B cell (primary cell): ENCODE measurements around the gene CPD. TPM values are rescaled to one million over a fixed set of nuclear protein-coding genes. Genes with fewer than 3 reads are reported as not detected.

ENCODE experiments used
- ATAC-seq: fragments of 200-7000 bp; cut with Tn5 transposase; one replicate; pipeline ENCODE4 v1.10.0; 2021; ENCODE audit warnings: low read depth, mild to moderate bottlenecking, moderate number of reproducible peaks, moderate library complexity
- CTCF ChIA-PET: fragments of 350-600 bp; sonication (Branson Sonifier 250); formaldehyde crosslinking; loops from one replicate; lab custom pipeline; 2021; ENCODE audit warnings: antibody characterized with exemption, inconsistent platforms; lab: Charles Lee
- POLR2A ChIA-PET: fragments of 350-600 bp; sonication (Branson Sonifier 250); formaldehyde crosslinking; loops from one replicate; lab custom pipeline; 2021; ENCODE audit warnings: antibody characterized with exemption; lab: Charles Lee
- DNase-seq: peaks from one replicate; pipeline ENCODE4 v3.0.0; 2013
- H2AFZ ChIP-seq: 2 replicates; pipeline ENCODE4 v1.6.1; 2012; ENCODE audit warnings: mild to moderate bottlenecking, low read depth, low read length; ENCODE audit not compliant: insufficient read depth, poor library complexity, severe bottlenecking
- H3K27ac ChIP-seq, 2 donors: 1 replicate in 1 of 2; 2 replicates in 1 of 2; pipeline ENCODE4 v1.5.1; 2012 to 2013; ENCODE audit warnings: low read length in 2 of 2, mild to moderate bottlenecking in 2 of 2, moderate library complexity in 1 of 2
- H3K27me3 ChIP-seq, 4 experiments: fragments of 200-600 bp in 1 of 4; sonication (generic) in 1 of 4; replicated peaks in 1 of 4; 1 replicate in 2 of 4; 2 replicates in 2 of 4; pipeline versions ENCODE4 v1.6.1 to v1.7.0; 2013 to 2016; ENCODE audit warnings: low read length in 3 of 4, mild to moderate bottlenecking in 2 of 4, mixed read lengths in 1 of 4, moderate library complexity in 1 of 4; ENCODE audit not compliant: insufficient read depth in 4 of 4, control insufficient read depth in 3 of 4; ENCODE audit errors: control extremely low read depth in 1 of 4
- H3K36me3 ChIP-seq, 2 experiments: replicated peaks in 1 of 2; 1 replicate in 1 of 2; 2 replicates in 1 of 2; pipeline versions ENCODE4 v1.6.1 to v1.7.1; 2013; ENCODE audit warnings: low read length in 1 of 2; ENCODE audit not compliant: insufficient read depth in 2 of 2, control insufficient read depth in 1 of 2; ENCODE audit errors: control extremely low read depth in 1 of 2, extremely low read depth in 1 of 2
- H3K4me1 ChIP-seq, 2 donors: fragments of 200-600 bp in 1 of 2; sonication (generic) in 1 of 2; 1 replicate in 1 of 2; 2 replicates in 1 of 2; pipeline versions ENCODE4 v1.5.1 to v1.6.1; 2013 to 2017; ENCODE audit warnings: low read length in 2 of 2; ENCODE audit not compliant: control insufficient read depth in 2 of 2, insufficient read depth in 2 of 2
- H3K4me2 ChIP-seq: replicated peaks from 2 replicates; pipeline ENCODE3; 2012; ENCODE audit warnings: mild to moderate bottlenecking, low read depth, low read length; ENCODE audit not compliant: poor library complexity, severe bottlenecking
- H3K4me3 ChIP-seq, 5 experiments: fragments of 200-600 bp in 1 of 5; sonication (generic) in 1 of 5; 1 replicate in 3 of 5; 2 replicates in 2 of 5; pipeline versions ENCODE4 v1.5.1 to v1.7.0; 2011 to 2016; ENCODE audit warnings: low read length in 4 of 5, mild to moderate bottlenecking in 4 of 5, low read depth in 2 of 5, control low read depth in 1 of 5, moderate library complexity in 1 of 5; ENCODE audit not compliant: insufficient read depth in 1 of 5; ENCODE audit errors: control extremely low read depth in 1 of 5, extremely low read depth in 1 of 5
- H3K79me2 ChIP-seq: fragments of 200-600 bp; sonication (generic); one replicate; pipeline ENCODE4 v1.6.0; 2016; ENCODE audit warnings: low read length; ENCODE audit not compliant: control insufficient read depth, insufficient read depth
- H3K9ac ChIP-seq: fragments of 200-600 bp; sonication (generic); 2 replicates; pipeline ENCODE4 v1.6.1; 2017; ENCODE audit warnings: mild to moderate bottlenecking, low read length, moderate library complexity
- H3K9me3 ChIP-seq, 3 donors: one replicate each; pipeline versions ENCODE4 v1.6.1 to v1.7.1; 2013; ENCODE audit warnings: low read length in 2 of 3; ENCODE audit not compliant: control insufficient read depth in 2 of 3, insufficient read depth in 1 of 3; ENCODE audit errors: control extremely low read depth in 1 of 3
- H4K20me1 ChIP-seq: 2 replicates; pipeline ENCODE4 v1.6.0; 2012; ENCODE audit warnings: mild to moderate bottlenecking, low read length; ENCODE audit not compliant: insufficient read depth, control insufficient read depth, poor library complexity, severe bottlenecking
- H3K27ac Mint-ChIP-seq: one replicate; pipeline ENCODE4 v1.8.0; 2021; ENCODE audit warnings: mixed read lengths
- H3K27me3 Mint-ChIP-seq: one replicate; pipeline ENCODE4 v1.8.0; 2021; ENCODE audit warnings: mixed read lengths
- H3K4me1 Mint-ChIP-seq: one replicate; pipeline ENCODE4 v1.8.0; 2021; ENCODE audit warnings: mixed read lengths
- H3K4me3 Mint-ChIP-seq: one replicate; pipeline ENCODE4 v1.8.0; 2021; ENCODE audit warnings: mixed read lengths
- H3K9me3 Mint-ChIP-seq: one replicate; pipeline ENCODE4 v1.8.0; 2022; ENCODE audit warnings: mixed read lengths; ENCODE audit not compliant: insufficient read depth
- CTCF ChIP-seq: fragments of 200-600 bp; IDR thresholded peaks from one replicate; pipeline ENCODE4 v1.8.0; 2022; ENCODE audit warnings: antibody characterized with exemption, mild to moderate bottlenecking
- EZH2 ChIP-seq: IDR thresholded peaks from 2 replicates; pipeline ENCODE4 v1.6.1; 2012; ENCODE audit warnings: borderline replicate concordance, low read depth, mild to moderate bottlenecking, moderate library complexity, low read length; ENCODE audit not compliant: insufficient read depth, poor library complexity, severe bottlenecking
- WGBS: methylation state at CpG from one replicate; pipeline ENCODE4 v1.1.5; 2013; ENCODE audit warnings: missing lambda C conversion rate; ENCODE audit not compliant: insufficient coverage; 5-methylcytosine and 5-hydroxymethylcytosine counted together
- intact Hi-C: fragments of 100-400 bp; cut with micrococcal nuclease; formaldehyde crosslinking; loops from one replicate; pipeline ENCODE4 v1.10.0; 2022
- polyA plus RNA-seq: library from polyadenylated mRNA; depleted of rRNA; stranded (reverse); fragments of >200 nt; gene quantifications from 2 replicates; pipeline ENCODE4 v1.2.3, GENCODE V29; 2012
- total RNA-seq, 2 donors: library from RNA; stranded (reverse); fragments of 120-200 nt in 1 of 2; gene quantifications; 1 replicate in 1 of 2; 2 replicates in 1 of 2; pipeline versions ENCODE4 v1.2.3 to v1.2.4, GENCODE V29; 2013 to 2022

CPD gene
- total and polyA plus RNA-seq, 2 donors (not counting 1 experiment from before 2014, with no cell fraction given), result 1.5 to 15.6 TPM

DNA sequence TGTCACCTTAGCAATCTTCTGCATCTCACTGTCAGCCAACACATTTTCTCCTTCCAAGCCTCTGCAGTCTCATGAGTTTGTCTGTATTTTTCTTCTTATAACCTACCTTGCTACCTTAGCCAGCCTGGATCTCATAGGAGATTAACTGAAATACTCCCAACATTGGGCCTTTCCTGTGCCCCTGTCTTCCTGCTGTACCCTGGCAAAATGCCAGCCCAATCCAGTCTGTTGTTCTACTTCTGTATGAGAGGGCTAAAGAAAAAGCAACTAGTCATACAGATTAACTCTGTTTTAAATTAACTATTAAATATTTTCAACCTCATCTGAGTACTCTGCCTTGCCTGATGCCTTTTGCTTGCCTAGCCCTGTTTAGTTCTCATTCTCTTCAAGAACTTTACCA, 116.9 kb downstream of the CPD start:
- no peaks in the 10 kb centered on the region for H3K9me3 Mint-ChIP-seq
- Histone ChIP-seq H3K27me3 (no peaks in the 10 kb centered on the region), H3K4me3 (no peak overlapping the region), H3K9me3 (no peaks in the 10 kb centered on the region), H4K20me1 (no peaks in the 10 kb centered on the region), H3K27ac (no peak overlapping the region), H3K4me2 (no peak overlapping the region), H3K36me3 (peaks cover 11 to 74% of the 10 kb centered on the region in 2 experiments), H3K4me1 (no peaks in the 10 kb centered on the region), H3K9ac (no peak overlapping the region), H3K79me2 (peaks cover 14% of the 10 kb centered on the region), H2AFZ (no peak overlapping the region)
- H3K27me3 Mint-ChIP-seq, result no peaks in the 10 kb centered on the region
- DNase-seq (no peak), ATAC-seq (no peak)
- TF ChIP-seq CTCF (no peak), EZH2 (no peak)
- ChIA-PET CTCF (no interaction called here), POLR2A (no interaction called here)
- H3K4me3 Mint-ChIP-seq, result no peak overlapping the region
- H3K4me1 Mint-ChIP-seq, result peaks cover 1% of the 10 kb centered on the region
- no peak overlapping the region for H3K27ac Mint-ChIP-seq
- intact Hi-C loops, result no loop called here

DNA sequence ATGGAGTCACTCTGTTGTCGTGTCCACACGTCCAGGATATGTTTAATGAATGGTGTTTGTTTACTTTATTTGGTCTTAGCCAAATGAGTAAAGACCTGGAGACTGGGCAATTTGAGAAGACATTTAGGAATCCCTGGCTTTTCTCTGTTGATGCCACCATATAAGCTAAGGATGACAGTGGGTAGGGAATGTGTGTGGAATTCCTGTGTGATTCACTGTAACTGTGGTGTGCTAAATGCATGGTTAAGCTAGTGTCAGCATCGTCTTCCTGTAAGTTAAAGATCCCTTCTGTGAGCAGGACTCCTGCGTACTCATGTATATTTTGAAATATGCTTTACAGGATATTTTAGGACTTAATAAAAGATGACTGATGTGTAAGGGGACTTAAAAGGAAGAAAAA, 124.8 kb downstream of the CPD start:
- Histone ChIP-seq H3K9me3 (no peaks in the 10 kb centered on the region), H3K79me2 (peaks cover 9% of the 10 kb centered on the region), H4K20me1 (no peaks in the 10 kb centered on the region), H3K4me3 (no peak overlapping the region), H2AFZ (no peak overlapping the region), H3K4me1 (no peaks in the 10 kb centered on the region), H3K27me3 (no peaks in the 10 kb centered on the region), H3K9ac (no peak overlapping the region), H3K36me3 (peaks cover 8 to 42% of the 10 kb centered on the region in 2 experiments), H3K4me2 (no peak overlapping the region), H3K27ac (no peak overlapping the region)
- Mint-ChIP-seq H3K27ac (no peak overlapping the region), H3K9me3 (no peaks in the 10 kb centered on the region), H3K27me3 (no peaks in the 10 kb centered on the region), H3K4me3 (no peak overlapping the region), H3K4me1 (peaks cover 5% of the 10 kb centered on the region)
- no peak for TF ChIP-seq CTCF
- no peak for TF ChIP-seq EZH2
- WGBS, result 93% methylated on average over 3 of the region's 4 CpGs
- DNase-seq, result no peak
- ChIA-PET CTCF (interaction anchor here (0.7 kb wide), 1 partner anchor 1009 kb away, joined by 3 read pairs; no protein-coding TSS in a partner anchor), POLR2A (no interaction called here)
- no peak for ATAC-seq
- intact Hi-C loops, result no loop called here
